GM21528 (cell line): ENCODE measurements around the gene PPP2R2C.

Experiments used
- ATAC-seq: cut with Tn5 transposase; IDR thresholded peaks from one replicate; pipeline ENCODE4 v1.9.1; 2021; ENCODE audit warnings: mild to moderate bottlenecking, moderate library complexity; ENCODE audit not compliant: unreplicated experiment, low FRiP score

PPP2R2C gene

GRCh38 chr4:6449746-6450369 lies 22.6 kb downstream of the PPP2R2C start:
- ATAC-seq, result no peak

- ATAC-seq, result no peak
Observed at GRCh38 chr4:6449335-6449734, 23.1 kb downstream of the PPP2R2C start.

- ATAC-seq, result no peak
Observed at GRCh38 chr4:6448476-6449170, 23.8 kb downstream of the PPP2R2C start.

- no peak for ATAC-seq
Observed at GRCh38 chr4:6447672-6448171, 24.7 kb downstream of the PPP2R2C start.

DNA sequence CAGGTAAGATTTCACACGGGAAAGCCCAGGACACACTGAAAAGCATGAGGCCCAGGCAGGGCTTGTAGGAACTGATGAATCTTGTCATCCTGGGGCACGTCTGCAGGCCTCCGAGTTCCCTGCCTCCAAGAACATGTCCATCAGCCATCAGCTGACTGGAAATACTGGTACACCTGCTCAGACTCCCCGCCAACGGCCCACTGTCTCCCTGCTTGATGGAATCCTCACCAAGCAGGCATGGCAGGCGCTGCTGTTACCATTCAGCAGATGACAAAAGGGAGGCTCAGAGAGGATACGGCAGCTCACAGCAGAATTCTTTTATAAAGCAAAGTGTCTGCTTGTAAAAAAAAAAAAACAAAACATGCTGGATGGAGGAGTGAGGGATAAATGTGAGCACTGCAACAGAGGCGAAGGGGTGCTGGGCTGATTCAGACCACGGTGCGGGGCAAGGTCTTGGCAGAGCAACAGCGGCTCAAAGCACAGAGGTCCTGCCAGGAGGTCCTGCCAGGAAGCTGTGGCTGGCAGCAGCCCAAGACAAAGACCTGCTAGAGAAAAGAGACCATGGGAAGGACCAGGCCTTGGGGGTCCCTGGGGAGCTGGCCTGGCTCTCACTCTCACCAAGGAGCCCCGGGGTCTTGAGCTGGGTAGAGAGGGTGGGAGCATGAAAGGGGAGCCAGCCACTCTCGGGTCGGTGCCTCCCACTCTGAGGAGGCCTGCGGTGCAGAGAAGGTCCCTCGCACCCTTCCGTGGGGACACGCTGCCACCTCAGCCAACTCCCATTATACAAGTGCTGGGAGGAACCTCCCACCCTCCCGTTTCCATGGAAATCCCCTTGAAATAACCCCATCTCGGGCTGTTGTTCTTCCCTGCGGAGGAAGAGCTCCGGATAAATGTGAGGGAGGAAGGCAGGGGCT lies 25.6 kb downstream of the PPP2R2C start:
- ATAC-seq, result no peak

- ATAC-seq, result no peak
Observed at GRCh38 chr4:6446130-6446482, 26.3 kb downstream of the PPP2R2C start.

- ATAC-seq, result no peak
Observed at GRCh38 chr4:6445403-6446129, 26.8 kb downstream of the PPP2R2C start.

DNA sequence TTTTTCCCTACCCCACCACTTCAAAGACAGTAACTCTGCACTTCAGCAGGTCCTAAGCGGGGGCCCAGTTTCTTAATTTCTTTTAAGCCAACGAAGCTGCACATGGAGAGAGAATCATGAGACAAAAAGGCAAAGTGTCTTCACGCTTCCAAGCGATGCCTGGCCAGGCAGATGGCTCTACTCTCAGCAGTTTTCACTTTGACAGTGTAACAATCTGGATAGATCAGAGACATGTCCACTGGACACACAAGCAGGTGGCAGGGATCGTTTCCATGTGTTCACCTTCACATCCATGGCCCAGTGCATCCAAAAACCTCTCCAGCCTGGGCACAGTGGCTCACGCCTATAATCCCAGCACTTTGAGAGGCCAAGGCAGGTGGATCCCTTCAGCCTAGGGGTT lies 27.8 kb downstream of the PPP2R2C start:
- ATAC-seq, result no peak

- no peak for ATAC-seq
Observed at GRCh38 chr4:6443035-6444023, 29.1 kb downstream of the PPP2R2C start.

GRCh38 chr4:6442555-6442954 lies 29.9 kb downstream of the PPP2R2C start:
- no peak for ATAC-seq

- ATAC-seq, result no peak
Observed at GRCh38 chr4:6441758-6442157, 30.7 kb downstream of the PPP2R2C start.

GRCh38 chr4:6441202-6441582 lies 31.2 kb downstream of the PPP2R2C start:
- ATAC-seq, result no peak

DNA sequence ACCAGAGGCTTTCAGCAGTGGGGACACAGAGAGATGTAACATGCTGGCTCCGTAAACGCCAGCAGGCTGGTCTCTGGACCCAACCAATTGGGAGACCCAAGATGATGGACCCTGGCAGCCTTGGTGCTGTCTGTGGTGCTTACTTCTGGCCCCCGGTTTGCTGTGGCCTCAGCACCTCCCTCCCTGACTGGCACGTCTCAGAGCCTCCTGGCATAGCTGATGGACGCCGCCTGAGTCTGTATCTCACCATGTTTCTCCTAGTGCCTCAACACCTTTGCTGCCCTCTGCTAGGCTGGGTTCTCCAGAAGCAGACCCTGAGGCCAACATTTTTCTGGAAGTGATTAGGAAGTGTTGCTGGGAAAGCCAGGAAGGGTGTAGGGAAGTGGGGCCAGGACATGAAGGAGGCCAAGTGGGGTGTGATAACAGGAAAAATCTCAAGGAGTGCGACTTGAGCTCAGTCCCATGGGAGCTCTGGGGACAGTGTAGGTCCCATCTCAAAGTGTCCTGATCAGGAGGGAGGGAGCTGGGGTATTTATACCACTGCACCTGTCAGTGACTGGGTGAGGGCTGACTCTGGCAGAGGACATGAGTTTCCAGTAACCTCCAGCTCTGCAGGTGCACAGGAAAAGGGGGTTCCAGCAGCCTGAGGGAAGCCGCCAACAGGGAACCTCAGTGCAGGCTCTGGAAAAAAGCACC lies 31.8 kb downstream of the PPP2R2C start:
- no peak for ATAC-seq

GRCh38 chr4:6439120-6439762 lies 33.2 kb downstream of the PPP2R2C start:
- no peak for ATAC-seq

- no peak for ATAC-seq
Observed at GRCh38 chr4:6437826-6438238, 34.6 kb downstream of the PPP2R2C start.

- ATAC-seq, result no peak
Observed at GRCh38 chr4:6435010-6435409, 37.4 kb downstream of the PPP2R2C start.

DNA sequence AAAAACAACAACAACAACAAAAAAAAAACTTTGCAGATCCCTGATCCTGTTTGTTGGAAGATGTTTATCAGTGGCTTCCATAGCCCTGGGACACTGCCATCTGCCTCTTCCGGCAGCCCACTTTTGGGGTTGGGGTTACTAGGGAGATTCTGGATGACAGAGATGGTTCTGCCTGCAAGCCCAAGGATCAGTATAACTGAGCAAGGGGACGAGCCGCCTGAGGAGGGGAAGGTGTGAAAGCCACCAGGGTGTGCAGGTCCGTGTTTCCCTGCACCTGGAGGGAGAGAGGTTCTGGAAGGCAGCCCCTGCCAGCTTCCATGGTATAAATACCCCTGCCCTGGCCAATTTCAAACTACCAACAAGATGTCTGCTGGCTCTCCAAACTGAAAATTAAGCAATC lies 41.5 kb downstream of the PPP2R2C start:
- ATAC-seq, result no peak

GRCh38 chr4:6427439-6428090 lies 44.8 kb downstream of the PPP2R2C start:
- ATAC-seq, result no peak
